HG03139 (cell line): ENCODE measurements around the gene RTP1.
"Not testable (repeated sequence)": the region's sequence is repeated elsewhere in the genome, so short reads cannot be mapped to it uniquely, and the experiment has no call there.

Experiments used
- ATAC-seq: cut with Tn5 transposase; IDR thresholded peaks from one replicate; pipeline ENCODE4 v1.9.1; 2021; ENCODE audit not compliant: unreplicated experiment

The RTP1 gene

GRCh38 chr3:187197335-187197649 is at the start of gene RTP1:
TSS of gene RTP1 (plus strand) at chr3:187197486. CDS start at chr3:187197516, 30 bp downstream.
- ATAC-seq, result no peak

- ATAC-seq, result no peak
Observed at GRCh38 chr3:187150186-187150585, 47.1 kb upstream of the RTP1 start.

- ATAC-seq, result no peak
Observed at GRCh38 chr3:187150599-187150998, 46.7 kb upstream of the RTP1 start.

- ATAC-seq, result no peak
Observed at GRCh38 chr3:187161556-187161955, 35.7 kb upstream of the RTP1 start.

GRCh38 chr3:187162265-187162953 is 34.9 kb upstream of the RTP1 start:
- ATAC-seq, result no peak

GRCh38 chr3:187165144-187165543 is 32.1 kb upstream of the RTP1 start:
- ATAC-seq, result no peak

- ATAC-seq, result no peak
Observed at GRCh38 chr3:187166750-187167149, 30.5 kb upstream of the RTP1 start.

- no peak for ATAC-seq
Observed at GRCh38 chr3:187167777-187168176, 29.5 kb upstream of the RTP1 start.

- no peak for ATAC-seq
Observed at GRCh38 chr3:187169231-187169960, 27.9 kb upstream of the RTP1 start.

- not testable (repeated sequence) for ATAC-seq
Observed at GRCh38 chr3:187170911-187171310, 26.4 kb upstream of the RTP1 start.

- no peak for ATAC-seq
Observed at GRCh38 chr3:187172929-187173328, 24.4 kb upstream of the RTP1 start.

- ATAC-seq, result no peak
Observed at GRCh38 chr3:187181454-187182170, 15.7 kb upstream of the RTP1 start.

GRCh38 chr3:187183210-187183862 is 13.9 kb upstream of the RTP1 start:
- ATAC-seq, result no peak

- no peak for ATAC-seq
Observed at GRCh38 chr3:187183903-187184302, 13.4 kb upstream of the RTP1 start.

GRCh38 chr3:187185759-187186158 is 11.5 kb upstream of the RTP1 start:
- ATAC-seq, result no peak

GRCh38 chr3:187186375-187186774 is 10.9 kb upstream of the RTP1 start:
- no peak for ATAC-seq

GRCh38 chr3:187186801-187187421 is 10.4 kb upstream of the RTP1 start:
- ATAC-seq, result no peak

- ATAC-seq, result no peak
Observed at GRCh38 chr3:187188931-187189330, 8.4 kb upstream of the RTP1 start.

- no peak for ATAC-seq
Observed at GRCh38 chr3:187191271-187191670, 6.0 kb upstream of the RTP1 start.

GRCh38 chr3:187193181-187193580 is 4.1 kb upstream of the RTP1 start:
- ATAC-seq, result no peak
